ENCODE results near the gene AADACL3. TPM values are rescaled to one million over a fixed set of nuclear protein-coding genes. Genes with fewer than 3 reads are reported as not detected.

Gene AADACL3
- total RNA-seq, 2 experiments from 2014 or later = not detected

DNA sequence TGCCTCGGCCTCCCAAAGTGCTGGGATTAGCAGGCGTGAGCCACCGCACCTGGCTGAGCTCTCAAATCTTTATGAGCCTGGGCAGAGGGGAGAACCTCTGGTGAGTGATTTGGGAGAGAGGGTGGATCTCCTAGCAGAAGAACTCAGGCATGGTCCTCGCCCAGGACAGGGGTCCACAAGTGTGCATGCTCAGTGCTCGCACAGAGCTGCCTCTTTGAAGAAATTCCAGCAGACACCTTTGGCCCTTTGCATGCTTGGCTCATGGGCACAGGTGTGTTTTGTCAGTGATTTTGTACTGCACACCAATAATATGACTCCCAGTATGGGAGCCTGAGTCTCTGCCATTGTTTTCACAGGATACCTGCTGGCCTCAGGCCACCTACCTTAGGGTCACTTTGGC is 45.9 kb downstream of the AADACL3 start:
- ATAC-seq (ENCODE audit: poor library complexity) = no peak
- TF ChIP-seq, protein P1, sequence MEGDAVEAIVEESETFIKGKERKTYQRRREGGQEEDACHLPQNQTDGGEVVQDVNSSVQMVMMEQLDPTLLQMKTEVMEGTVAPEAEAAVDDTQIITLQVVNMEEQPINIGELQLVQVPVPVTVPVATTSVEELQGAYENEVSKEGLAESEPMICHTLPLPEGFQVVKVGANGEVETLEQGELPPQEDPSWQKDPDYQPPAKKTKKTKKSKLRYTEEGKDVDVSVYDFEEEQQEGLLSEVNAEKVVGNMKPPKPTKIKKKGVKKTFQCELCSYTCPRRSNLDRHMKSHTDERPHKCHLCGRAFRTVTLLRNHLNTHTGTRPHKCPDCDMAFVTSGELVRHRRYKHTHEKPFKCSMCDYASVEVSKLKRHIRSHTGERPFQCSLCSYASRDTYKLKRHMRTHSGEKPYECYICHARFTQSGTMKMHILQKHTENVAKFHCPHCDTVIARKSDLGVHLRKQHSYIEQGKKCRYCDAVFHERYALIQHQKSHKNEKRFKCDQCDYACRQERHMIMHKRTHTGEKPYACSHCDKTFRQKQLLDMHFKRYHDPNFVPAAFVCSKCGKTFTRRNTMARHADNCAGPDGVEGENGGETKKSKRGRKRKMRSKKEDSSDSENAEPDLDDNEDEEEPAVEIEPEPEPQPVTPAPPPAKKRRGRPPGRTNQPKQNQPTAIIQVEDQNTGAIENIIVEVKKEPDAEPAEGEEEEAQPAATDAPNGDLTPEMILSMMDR (IDR thresholded peaks at IDR 0.05) = no peak
- Mint-ChIP-seq H3K27me3 (peaks cover 52% of the 10 kb centered on the region), H3K36me3 (ENCODE audit: low read depth) (no peaks in the 10 kb centered on the region), H3K27ac (no peak overlapping the region), H3K4me1 (ENCODE audit: low read depth) (no peaks in the 10 kb centered on the region), H3K4me3 (no peak overlapping the region), H3K9me3 (no peaks in the 10 kb centered on the region)
- CTCF ChIA-PET = no interaction called here
- Histone ChIP-seq H3K4me1 (ENCODE audit: insufficient read depth, low read length) (no peaks in the 10 kb centered on the region), H3K27me3 (ENCODE audit: control insufficient read depth in 1 of 2, insufficient read depth in 2 of 2, low read length in 2 of 2) (peaks cover 4 to 11% of the 10 kb centered on the region in 2 experiments), H3K27ac (ENCODE audit: low read depth in 1 of 2, low read length in 2 of 2) (no peak overlapping the region), H3K36me3 (ENCODE audit: insufficient read depth, low read length) (no peaks in the 10 kb centered on the region), H3K4me3 (ENCODE audit: low read length) (no peak overlapping the region), H3K9me3 (ENCODE audit: control insufficient read depth in 1 of 2, insufficient read depth in 1 of 2, low read length in 2 of 2) (no peaks in the 10 kb centered on the region)
- intact Hi-C loops (cut with DNase I, micrococcal nuclease) = loop anchor here in 1 of 2 experiments (2.0 kb wide), 1 partner anchor 21 kb away; no protein-coding TSS in a partner anchor
- DNase-seq = no peak
- POLR2A ChIA-PET = no interaction called here

DNA sequence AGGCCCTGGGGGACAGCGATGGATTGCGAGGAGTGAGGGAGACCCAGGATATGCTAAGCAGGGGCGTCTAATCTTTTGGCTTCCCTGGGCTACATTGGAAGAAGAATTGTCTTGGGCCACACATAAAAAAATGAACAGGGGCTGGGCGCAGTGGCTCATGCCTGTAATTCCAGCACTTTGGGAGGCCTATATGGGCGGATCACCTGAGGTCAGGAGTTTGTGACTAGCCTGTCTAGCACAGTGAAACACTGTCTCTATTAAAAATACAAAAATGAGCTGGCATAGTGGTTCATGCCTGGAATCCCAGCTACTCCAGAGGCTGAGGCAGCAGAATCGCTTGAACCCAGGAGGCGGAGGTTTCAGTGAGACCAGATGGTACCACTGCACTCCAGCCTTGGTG is 46.9 kb downstream of the AADACL3 start:
- no peak overlapping the region for H3K27ac Mint-ChIP-seq
- no peaks in the 10 kb centered on the region for H3K9me3 Mint-ChIP-seq
- ChIA-PET POLR2A (no interaction called here), CTCF (no interaction called here)
- TF ChIP-seq, protein P1 (IDR thresholded peaks at IDR 0.05) = no peak
- ATAC-seq (ENCODE audit: poor library complexity) (no peak), DNase-seq (no peak)
- H3K9me3 ChIP-seq (ENCODE audit: control insufficient read depth in 1 of 2, insufficient read depth in 1 of 2, low read length in 2 of 2) = no peaks in the 10 kb centered on the region
- peaks cover 57% of the 10 kb centered on the region for H3K27me3 Mint-ChIP-seq
- intact Hi-C loops (cut with DNase I, micrococcal nuclease) = no loop called here
- no peak overlapping the region for H3K4me3 Mint-ChIP-seq
- H3K4me1 ChIP-seq (ENCODE audit: insufficient read depth, low read length) = no peaks in the 10 kb centered on the region
- no peaks in the 10 kb centered on the region for H3K36me3 Mint-ChIP-seq (ENCODE audit: low read depth)
- H3K4me1 Mint-ChIP-seq (ENCODE audit: low read depth) = no peaks in the 10 kb centered on the region
- H3K4me3 ChIP-seq (ENCODE audit: low read length) = no peak overlapping the region
- no peaks in the 10 kb centered on the region for H3K36me3 ChIP-seq (ENCODE audit: insufficient read depth, low read length)
- no peak overlapping the region for H3K27ac ChIP-seq (ENCODE audit: low read depth in 1 of 2, low read length in 2 of 2)
- peaks cover 4 to 11% of the 10 kb centered on the region in 2 experiments for H3K27me3 ChIP-seq (ENCODE audit: control insufficient read depth in 1 of 2, insufficient read depth in 2 of 2, low read length in 2 of 2)

DNA sequence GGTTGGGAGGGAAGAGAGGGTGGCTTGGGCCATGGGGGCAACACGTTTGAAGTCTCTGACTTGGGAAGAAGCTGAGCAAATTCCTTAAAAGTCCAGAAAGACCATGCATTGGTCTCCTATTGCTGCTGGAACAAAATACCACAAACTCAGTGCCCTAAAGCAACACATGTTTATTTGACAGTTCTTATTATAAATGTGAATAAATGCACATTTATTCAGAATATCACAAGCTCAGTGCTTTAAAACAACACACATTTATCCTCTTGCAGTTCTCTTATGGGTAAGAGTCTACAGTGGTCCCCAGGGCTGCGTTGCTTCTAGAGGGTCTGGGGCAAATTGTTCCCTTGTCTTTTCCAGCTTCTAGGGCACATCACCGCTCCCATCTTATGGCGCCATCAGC is 47.6 kb downstream of the AADACL3 start:
- Histone ChIP-seq H3K4me1 (ENCODE audit: insufficient read depth, low read length) (no peaks in the 10 kb centered on the region), H3K9me3 (ENCODE audit: control insufficient read depth in 1 of 2, insufficient read depth in 1 of 2, low read length in 2 of 2) (no peaks in the 10 kb centered on the region), H3K4me3 (ENCODE audit: low read length) (no peak overlapping the region), H3K27ac (ENCODE audit: low read depth in 1 of 2, low read length in 2 of 2) (no peak overlapping the region), H3K27me3 (ENCODE audit: control insufficient read depth in 1 of 2, insufficient read depth in 2 of 2, low read length in 2 of 2) (peaks cover 9 to 14% of the 10 kb centered on the region in 2 experiments), H3K36me3 (ENCODE audit: insufficient read depth, low read length) (no peaks in the 10 kb centered on the region)
- Mint-ChIP-seq H3K27ac (no peak overlapping the region), H3K4me1 (ENCODE audit: low read depth) (no peaks in the 10 kb centered on the region), H3K27me3 (peaks cover 52% of the 10 kb centered on the region), H3K36me3 (ENCODE audit: low read depth) (no peaks in the 10 kb centered on the region), H3K4me3 (no peak overlapping the region), H3K9me3 (no peaks in the 10 kb centered on the region)
- intact Hi-C loops (cut with DNase I, micrococcal nuclease) = no loop called here
- ATAC-seq (ENCODE audit: poor library complexity) (no peak), DNase-seq (no peak)
- CTCF ChIA-PET = no interaction called here
- TF ChIP-seq, protein P1 (IDR thresholded peaks at IDR 0.05) = no peak
- POLR2A ChIA-PET = no interaction called here

All from CD4-positive, alpha-beta T cell (primary cell).